Activated CD8-positive, alpha-beta memory T cell treated with anti-CD3 and anti-CD28 coated beads, Interleukin-2, amount 50 U/mL, for 48 hours (primary cell): ENCODE measurements around the gene EVC.
"Not testable (repeated sequence)": the region's sequence is repeated elsewhere in the genome, so short reads cannot be mapped to it uniquely, and the experiment has no call there.

ENCODE experiments used
- DNase-seq: peaks from one replicate; pipeline ENCODE4 v3.0.0-alpha.2; 2020

The EVC gene

DNA sequence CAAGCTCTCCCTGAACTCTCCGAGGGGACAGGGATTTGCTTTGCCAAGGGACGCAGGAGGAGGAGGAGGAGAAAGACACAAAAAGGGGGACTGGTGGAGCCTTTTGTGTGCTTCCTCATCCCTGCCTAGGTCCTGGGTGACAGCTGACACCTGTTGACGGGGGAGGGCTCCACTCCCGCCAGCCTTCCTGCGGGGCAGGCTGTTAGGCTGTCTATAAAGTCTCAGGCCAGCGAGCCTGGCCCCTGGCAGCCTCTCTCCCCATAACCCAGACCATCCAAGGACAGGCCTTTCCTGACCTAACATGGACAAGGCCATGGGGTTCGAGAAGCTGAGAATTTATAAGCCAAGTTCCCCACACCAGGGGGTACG lies 1.8 kb upstream of the EVC start:
- DNase-seq = no peak

DNA sequence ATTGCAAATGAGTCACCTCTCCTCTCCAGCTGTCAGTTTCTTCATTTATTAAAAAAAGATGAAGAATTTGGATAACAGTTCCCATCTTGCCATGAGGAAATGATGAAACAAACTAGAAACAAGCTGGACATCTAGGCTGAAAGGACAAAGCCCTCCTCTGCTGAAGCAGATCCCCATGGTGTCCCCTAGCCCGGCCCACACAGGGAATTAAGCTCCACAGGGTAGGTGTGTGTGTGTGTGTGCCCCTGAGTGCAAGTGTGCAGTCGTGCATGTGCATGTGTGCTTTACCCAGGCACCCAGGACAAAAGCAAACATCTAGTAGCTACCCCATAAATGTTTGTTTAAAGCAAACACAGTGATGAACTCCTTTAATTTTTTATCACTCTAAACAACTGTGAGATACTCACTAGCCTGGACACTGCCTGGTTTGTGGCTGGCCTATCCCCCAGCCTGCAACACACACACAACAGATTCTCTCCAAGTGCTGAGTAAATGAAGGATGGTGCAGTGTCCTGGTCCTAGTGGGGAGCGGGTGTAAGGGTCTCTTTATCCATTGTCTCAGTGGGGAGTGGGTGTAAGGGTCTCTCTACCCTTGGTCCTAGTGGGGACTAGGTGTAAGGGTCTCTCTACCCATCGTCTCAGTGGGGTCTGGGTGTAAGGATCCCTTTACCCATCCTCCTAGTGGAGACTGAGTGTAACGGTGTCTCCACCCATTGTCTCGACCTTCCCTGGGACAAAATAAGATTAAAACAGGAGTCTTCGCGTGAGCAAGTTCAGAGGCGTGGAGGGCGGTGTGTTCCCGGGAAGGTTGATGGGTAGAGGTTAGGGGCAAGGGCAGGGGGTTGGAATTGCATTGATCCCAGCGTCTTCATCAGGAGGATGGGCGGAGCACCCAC lies 688 bp upstream of the EVC start:
- no peak for DNase-seq

GRCh38 chr4:5711479-5712184 lies 631 bp downstream of the EVC start:
- no peak for DNase-seq

- no peak for DNase-seq
These were observed 1.5 kb downstream of the EVC start for GRCh38 chr4:5712517-5712916.

DNA sequence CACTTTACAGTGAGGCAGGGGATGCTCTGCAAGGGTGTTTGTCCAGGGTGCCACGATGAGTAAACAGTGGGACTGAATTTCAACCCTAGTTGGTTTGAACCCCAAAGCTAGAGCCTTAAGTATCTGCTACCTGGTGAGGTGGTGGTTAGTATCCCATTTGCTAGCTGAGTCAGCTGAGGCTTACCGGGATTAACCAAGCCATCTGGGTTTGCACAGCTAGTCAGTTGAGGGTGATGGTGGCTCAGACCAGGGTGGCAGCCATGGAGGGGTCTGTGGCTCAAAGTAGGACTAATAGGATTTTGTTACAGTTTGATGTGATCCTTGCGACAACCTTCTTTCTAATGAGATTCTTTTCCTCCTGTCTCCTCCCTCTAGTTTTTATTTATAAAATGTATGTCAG lies 1.9 kb downstream of the EVC start:
- DNase-seq = no peak

- no peak for DNase-seq
These were observed 2.9 kb downstream of the EVC start for GRCh38 chr4:5713861-5714260.

- no peak for DNase-seq
These were observed 4.4 kb downstream of the EVC start for GRCh38 chr4:5715357-5715756.

- no peak for DNase-seq
These were observed 5.4 kb downstream of the EVC start for GRCh38 chr4:5716391-5716790.

- DNase-seq = no peak
These were observed 6.6 kb downstream of the EVC start for GRCh38 chr4:5717449-5718158.

GRCh38 chr4:5718411-5718810 lies 7.4 kb downstream of the EVC start:
- DNase-seq = no peak

GRCh38 chr4:5719350-5720055 lies 8.5 kb downstream of the EVC start:
- DNase-seq = no peak

DNA sequence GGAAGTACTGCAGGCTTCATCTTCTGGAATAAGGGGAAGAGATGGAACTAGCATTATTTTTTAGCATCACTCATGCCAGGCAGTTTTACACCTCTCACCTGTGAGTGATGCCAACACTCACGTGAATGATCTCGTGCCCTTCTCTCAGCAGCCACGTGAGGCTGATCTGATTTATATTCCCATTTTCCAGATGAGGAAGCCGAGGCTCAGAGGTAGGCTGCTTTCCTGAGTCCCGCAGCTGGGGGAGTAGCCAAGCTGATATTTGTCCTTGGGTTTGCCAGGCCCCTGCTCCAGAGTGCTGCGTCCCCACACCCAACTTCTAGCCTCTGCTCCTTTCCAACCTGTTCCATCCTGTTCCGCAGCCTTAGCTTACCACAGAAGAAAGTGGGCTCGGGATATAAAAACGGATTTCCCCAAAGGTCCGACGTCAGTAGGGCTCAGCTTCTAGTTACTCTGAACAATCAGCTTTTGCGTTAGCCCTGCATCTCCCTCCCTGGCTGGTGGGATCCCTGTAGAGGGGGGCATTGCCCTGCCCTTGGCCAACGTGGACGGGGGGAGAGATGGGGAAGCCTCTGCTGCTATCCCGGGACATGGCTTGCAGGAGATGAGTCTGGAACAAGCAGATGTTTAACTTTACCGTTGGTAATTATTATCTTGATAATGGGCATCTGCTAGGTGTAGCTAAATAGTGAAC lies 9.3 kb downstream of the EVC start:
- no peak for DNase-seq

GRCh38 chr4:5720980-5721379 lies 10.0 kb downstream of the EVC start:
- no peak for DNase-seq

- DNase-seq = no peak
These were observed 10.9 kb downstream of the EVC start for GRCh38 chr4:5721923-5722322.

DNA sequence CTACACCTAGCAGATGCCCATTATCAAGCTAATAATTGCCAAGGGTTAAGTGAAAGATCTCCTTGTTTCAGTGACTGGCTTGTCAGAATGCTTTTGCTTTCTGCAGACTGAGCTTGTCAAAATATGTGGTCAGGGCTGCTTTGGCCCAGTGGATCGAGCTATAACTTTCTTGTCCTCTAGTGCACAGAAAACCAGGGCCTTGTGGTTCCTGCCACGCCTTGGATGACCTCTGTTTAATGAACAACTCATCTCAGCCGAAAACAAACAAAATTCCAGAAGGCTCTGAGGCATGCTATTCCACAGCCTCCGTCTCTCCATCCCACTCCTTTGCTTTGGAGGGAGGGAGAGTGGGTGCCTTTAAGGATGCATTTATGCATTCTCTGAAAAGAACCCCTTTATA lies 11.3 kb downstream of the EVC start:
- DNase-seq = no peak

DNA sequence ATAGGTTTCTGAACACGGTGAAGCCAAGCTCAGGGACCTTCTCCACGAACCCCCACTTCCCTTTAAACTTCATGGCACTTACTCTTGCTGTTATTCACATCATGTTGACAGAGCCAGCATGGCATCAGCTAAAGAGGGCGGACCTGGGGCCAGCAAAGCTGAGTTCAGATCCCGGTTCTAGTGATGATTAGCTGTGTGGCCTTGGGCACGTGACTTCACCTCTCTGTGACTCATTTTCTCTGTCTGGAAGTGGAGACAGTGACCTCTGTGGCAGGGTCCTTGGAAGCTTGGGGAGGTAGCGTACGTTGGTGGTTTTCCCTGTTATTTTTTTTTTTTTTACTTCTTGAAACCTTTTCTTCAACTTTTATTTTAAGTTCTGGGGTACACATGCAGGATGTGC lies 13.4 kb downstream of the EVC start:
- no peak for DNase-seq

DNA sequence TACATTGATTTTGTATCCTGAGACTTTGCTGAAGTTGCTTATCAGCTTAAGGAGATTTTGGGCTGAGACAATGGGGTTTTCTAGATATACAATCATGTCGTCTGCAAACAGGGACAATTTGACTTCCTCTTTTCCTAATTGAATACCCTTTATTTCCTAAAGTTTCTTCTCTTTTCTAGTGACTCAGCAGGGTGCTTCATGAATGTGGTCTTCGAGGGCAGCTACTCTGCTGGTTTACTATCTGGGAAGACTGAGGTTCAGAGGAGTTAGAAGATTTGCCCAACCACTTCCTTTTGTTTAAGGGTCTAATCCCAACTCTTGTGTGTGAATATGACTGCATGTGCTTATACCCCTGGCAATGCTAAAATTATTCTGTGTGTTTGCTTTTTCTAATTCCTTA lies 17.4 kb downstream of the EVC start:
- not testable (repeated sequence) for DNase-seq

GRCh38 chr4:5730436-5730835 lies 19.4 kb downstream of the EVC start:
- DNase-seq = no peak

- DNase-seq = no peak
These were observed 20.3 kb downstream of the EVC start for GRCh38 chr4:5730993-5731990.

DNA sequence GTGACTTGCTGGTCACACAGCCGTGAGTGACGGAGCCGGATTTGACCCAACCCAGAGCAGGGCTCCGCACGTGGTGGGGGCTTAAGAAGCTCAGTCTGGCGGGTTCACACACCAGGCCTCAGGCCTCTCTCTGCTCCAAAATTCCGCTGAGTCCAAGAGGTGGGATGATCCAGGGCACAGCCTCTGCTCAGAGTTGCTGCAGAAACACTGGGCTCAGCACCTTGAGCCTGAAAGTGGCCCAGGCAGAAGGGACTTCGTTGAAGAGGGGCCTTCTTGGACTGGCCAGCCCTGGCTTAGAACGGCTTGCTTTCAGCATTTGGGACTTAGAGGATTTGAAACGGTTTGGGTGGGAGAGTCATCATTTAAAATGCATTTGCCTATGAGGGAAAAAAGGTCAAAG lies 21.2 kb downstream of the EVC start:
- no peak for DNase-seq

DNA sequence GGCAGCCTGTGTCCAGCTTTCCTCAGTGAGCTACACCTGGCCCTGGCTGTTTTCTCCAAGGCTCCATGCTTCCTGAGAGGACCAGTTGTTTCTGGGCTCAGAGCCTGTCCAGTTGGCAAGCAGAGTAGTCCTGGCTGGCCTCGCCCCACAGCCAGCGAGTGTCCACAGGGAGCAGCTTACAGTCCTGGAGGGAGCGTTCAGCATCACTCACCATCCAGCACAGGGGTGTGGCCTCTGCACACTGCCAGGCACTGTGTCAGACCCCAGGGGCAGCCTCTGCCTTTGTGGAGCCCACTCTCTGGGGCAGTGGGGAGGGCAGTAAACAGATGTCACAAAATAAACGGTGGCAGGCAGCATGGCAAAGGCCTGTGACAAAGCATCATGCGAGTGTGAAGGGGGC lies 23.9 kb downstream of the EVC start:
- no peak for DNase-seq
